PFSK-1 (cell line): ENCODE data around the gene TSPAN33.

Experiments
- FOXP2 ChIP-seq: optimal IDR thresholded peaks from 2 replicates; pipeline ENCODE3; 2011; ENCODE audit warnings: borderline replicate concordance, control low read depth, inconsistent platforms; ENCODE audit not compliant: insufficient read depth; ENCODE audit errors: extremely low read length, extremely low read depth
- POLR2AphosphoS5 ChIP-seq: IDR thresholded peaks from 2 replicates; pipeline ENCODE4 v1.6.1; 2012; ENCODE audit warnings: low read depth, mild to moderate bottlenecking, control low read depth, low read length, moderate library complexity
- REST ChIP-seq, 2 experiments: IDR thresholded peaks; 2 replicates each; pipeline versions ENCODE4 v1.6.1 to v1.8.0; 2011 to 2012; ENCODE audit warnings: low read depth in 2 of 2, low read length in 2 of 2, control low read depth in 1 of 2, inconsistent platforms in 1 of 2, mild to moderate bottlenecking in 1 of 2, moderate library complexity in 1 of 2; ENCODE audit not compliant: insufficient read depth in 1 of 2
- SIN3A ChIP-seq: IDR thresholded peaks from 2 replicates; pipeline ENCODE4 v1.6.1; 2012; ENCODE audit warnings: mild to moderate bottlenecking, low read length, moderate library complexity, borderline replicate concordance; ENCODE audit not compliant: insufficient read depth
- TAF1 ChIP-seq: IDR thresholded peaks from 2 replicates; pipeline ENCODE4 v1.6.1; 2012; ENCODE audit warnings: low read length, control low read depth, borderline replicate concordance; ENCODE audit not compliant: insufficient read depth

- TF ChIP-seq TAF1 (no peak), REST (IDR thresholded peaks at IDR 0.05; ENCODE audit: insufficient read depth in 1 of 2, low read depth in 2 of 2, low read length in 2 of 2) (no peak), POLR2AphosphoS5 (no peak), FOXP2 (no peak), SIN3A (no peak)
These were observed 23.3 kb downstream of the TSPAN33 start for GRCh38 chr7:129167817-129168216.
